NCI-H1694 treated with DMSO at 0.1 percent for 48 hours (cell line): Measurements from ENCODE around the gene RXRA.

Source experiments
- DNase-seq: peaks from one replicate; lab custom pipeline; 2025; lab: John Stamatoyannopoulos, UW

Gene RXRA

DNA sequence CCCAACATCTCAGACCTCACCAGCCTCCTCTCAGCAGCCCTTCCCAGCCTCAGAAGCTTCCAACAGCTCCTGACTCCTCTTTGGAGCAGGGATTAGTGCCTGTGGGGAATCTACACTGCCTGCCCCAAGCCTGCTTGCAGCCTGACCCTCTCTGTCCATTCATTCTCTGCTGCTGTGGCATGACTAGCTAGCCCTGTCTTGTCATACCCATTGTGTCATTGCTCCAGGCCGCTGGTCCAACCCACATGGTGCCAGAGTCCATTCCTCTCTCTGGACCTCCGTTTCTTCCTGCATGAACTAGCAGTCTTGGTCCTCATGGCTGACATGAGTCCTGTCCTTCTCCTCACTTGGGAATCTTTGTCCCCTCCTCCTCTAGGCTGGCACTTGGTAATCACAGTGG is 12.8 kb upstream of the RXRA start:
- DNase-seq = no peak

DNA sequence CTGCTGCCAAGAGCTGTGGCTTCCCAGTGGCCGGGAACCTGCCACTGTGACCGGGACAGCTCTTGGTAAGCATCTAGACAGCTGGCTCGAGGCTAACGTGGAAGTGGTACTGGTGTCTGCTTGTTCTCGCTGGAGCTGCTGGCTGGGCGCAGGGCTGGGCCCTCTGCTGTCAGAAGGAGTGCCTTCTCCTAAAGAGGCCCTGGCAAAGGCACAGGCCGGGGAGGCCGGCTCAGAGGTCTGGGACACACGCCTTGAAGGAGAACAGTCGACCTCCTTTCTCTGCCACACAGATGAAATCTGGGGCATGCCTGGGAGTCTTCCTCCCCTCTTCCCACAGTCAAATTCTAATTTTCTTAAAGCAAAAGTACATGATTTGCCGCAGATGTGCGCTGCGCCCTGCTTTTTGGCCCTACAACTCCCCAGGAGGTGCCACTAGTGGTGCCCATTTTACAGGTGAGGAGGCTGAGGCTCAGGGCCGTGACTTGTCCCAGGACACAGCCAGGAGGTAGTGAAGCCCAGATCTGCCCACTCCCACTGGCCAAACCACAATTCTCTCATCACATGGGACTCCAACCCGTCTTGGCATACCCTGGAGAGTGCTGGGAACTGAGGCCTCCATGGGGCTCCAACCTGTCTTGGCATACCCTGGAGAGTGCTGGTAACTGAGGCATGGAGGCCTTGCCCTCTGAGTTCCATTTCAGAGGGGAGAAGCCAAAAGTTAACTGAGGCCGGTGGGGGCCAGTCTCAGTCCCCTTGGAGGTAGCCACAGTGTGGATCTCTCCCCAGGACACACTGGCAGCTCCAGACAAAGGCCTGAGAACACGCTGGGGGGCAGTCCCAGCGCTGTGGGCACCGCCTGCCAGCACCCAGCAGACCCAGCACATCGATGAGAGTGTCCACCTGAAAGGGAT is 12.0 kb upstream of the RXRA start:
- no peak for DNase-seq

DNA sequence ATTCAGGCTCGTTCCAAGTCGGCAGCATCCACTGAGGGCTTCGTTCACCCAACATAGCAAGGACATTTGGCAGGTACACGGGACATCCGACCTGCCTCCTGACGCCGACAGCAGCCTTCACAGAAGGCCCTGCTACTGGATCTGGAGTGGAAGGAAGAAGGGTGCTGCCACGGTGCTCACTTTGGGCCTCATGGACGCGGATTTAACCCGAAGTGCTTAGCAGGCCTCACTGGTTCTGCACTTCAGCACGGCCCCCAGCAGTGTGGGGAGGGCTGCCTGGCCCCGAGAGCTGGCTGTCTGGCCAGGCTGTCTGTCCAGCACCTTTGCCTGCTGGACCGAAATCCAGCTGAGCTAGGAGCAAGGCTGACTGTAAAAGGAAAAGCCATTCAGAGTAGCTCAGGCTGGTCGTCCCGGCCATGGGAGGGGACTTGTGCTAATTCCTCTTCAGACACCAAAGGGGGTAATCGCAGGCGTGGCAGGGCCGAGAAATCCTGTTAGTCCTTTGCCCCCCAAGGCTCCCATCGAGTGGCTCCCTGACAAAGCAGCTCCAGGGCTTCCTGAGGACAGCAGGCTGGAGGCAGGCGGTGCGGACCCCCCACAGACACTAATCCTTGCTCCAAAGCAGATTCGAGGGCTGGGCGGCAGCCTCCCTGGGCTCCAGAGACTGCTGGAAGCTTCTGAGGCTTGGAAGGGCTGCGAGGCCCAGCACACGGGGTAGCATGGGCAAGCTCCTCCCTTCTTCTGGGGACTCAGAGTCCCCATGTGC is 11.1 kb upstream of the RXRA start:
- DNase-seq = no peak

DNA sequence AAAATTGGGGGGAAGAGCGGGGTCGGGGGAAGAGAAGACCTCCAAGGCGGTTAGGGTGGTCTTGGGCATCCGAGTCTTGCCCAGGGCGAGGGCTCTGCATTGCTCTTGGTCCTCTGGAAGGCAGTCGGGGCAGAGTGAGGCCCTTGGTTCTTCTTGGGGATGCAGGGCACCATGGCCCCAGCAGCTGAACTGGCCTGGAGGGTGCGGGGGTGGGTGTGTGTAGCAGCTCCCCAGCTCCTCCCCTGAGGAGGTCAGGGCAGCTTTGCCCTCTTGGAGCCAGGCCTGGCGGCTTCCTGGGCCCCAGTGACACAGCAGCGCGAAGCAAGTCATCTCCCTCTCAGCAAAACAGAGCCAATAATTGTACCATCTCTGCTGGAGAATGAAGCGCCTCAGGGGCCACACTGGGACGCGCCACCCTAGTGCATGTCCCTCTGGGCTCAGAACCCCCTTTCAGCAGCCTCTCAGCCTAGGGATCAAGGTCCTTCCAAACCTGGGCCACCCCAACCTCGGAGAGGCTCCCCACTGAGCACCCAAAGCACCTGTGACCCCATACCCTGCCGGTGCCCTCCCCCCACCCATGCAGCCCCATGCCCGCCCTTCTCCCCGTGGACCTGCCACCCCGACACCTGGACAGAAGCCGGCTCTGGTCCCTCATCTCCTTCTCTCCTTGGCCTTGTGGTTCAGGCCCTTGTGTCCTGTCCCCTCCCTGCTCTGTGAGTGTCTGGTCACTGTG is 10.4 kb upstream of the RXRA start:
- DNase-seq = no peak

DNA sequence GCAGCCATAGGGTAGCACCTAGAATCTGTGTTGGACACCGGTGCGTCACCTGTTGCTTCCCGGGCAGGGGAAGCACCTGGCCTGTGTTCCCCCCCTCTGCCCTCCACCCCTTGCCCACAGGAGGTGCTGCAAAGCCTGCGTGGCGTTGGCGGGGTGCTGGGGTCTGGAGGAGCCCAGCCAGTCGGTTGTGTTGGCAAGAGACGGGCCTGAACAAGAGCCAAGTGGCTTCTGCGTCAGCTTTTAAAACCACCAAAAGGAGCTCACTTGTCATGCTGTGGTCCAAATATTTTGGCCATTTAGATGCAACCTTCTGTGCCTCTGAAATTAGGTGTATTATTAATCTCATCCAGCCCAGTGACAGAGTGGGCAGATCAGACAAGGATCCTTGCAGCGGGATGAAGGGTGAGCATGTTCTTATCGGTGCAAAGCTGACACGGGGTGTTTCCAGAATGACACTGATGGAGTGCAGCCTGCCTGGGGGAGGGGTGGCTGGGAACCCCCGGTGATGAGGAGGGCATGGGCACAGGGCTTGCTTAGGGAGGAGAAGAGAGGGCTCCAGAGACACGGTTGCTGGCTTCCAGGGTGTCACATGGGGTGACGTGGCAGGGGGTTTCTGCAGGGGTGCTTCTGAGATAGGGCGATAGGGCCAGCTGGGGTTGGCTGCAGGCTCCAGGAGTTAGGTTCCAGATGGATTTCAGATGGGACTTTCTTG is 9.7 kb upstream of the RXRA start:
- no peak for DNase-seq

DNA sequence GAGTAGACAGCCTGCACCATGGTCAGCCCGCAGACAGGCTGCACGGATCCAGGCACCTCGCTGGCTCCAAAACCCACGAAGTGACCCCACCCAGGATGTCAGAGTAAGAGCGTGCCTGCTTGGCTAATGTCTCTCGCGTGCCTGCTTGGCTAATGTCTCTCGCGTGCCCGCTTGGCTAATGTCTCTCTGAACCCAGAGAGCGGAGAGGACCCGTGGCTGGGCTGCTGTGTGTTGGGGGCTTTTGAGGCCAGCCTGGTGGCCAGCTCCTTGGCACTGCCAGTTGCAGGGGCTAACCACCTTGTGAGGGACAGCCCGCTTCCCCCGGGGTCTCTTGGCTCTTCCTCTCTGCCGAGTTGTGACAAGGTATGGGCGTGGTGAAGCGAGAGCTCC is 8.9 kb upstream of the RXRA start:
- no peak for DNase-seq

DNA sequence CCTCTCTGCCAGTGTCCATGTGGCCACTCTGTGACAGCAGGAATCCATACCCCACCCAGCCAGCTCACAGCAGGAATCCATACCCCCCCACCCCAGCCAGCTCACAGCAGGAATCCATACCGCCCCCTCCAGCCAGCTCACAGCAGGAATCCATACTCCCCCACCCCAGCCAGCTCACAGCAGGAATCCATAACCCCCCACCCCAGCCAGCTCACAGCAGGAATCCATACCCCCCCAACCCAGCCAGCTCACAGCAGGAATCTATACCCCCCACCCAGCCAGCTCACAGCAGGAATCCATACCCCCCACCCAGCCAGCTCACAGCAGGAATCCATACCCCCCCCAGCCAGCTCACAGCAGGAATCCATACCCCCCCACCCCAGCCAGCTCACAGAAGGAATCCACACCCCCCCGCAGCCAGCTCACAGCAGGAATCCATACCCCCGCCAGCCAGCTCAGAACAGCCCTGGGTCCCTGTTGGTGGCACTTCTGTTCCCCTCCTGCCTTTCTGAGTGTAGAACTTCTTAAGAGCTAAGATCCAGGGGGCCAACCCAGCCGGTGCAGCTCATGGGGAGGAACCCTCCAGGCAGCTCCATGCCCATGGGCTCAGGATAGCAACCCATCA is 8.4 kb upstream of the RXRA start:
- no peak for DNase-seq

DNA sequence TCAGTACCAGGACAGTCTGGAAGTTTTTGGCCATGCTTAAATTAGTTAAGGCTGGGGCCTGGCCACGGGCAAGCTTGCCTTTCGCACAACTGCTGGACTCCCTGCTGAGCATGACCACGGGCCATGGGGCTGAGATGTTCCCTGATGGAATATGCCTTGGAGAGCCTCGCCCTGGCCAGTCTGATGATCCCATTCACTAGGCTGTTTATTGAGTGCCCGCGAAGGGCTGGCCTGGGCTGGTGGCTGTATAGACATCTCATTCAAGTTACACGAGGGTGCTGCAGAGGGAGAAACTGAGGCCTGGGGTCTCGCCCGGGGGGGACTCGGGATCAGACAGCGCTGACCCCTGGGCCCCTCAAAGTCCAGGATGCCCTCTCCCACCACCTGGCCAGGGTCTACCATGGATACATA is 7.8 kb upstream of the RXRA start:
- no peak for DNase-seq

DNA sequence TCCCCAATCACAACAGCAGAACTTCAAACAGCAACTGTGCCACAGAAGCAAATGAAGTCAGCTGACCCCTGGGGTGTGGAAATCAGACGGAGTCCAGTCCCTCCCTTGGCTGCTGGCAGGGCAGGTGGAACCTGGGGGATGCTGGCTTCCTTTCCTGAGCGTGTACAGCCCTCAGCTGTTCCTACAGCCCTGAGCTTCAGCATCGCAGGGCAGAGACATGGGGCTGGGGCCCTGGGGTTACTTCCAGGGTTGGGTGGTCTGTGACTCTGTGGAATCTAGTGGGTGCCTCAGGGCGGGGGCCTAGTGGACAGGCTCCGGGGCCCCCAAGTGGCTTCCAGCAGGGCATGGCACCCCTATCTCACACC is 7.3 kb upstream of the RXRA start:
- no peak for DNase-seq

DNA sequence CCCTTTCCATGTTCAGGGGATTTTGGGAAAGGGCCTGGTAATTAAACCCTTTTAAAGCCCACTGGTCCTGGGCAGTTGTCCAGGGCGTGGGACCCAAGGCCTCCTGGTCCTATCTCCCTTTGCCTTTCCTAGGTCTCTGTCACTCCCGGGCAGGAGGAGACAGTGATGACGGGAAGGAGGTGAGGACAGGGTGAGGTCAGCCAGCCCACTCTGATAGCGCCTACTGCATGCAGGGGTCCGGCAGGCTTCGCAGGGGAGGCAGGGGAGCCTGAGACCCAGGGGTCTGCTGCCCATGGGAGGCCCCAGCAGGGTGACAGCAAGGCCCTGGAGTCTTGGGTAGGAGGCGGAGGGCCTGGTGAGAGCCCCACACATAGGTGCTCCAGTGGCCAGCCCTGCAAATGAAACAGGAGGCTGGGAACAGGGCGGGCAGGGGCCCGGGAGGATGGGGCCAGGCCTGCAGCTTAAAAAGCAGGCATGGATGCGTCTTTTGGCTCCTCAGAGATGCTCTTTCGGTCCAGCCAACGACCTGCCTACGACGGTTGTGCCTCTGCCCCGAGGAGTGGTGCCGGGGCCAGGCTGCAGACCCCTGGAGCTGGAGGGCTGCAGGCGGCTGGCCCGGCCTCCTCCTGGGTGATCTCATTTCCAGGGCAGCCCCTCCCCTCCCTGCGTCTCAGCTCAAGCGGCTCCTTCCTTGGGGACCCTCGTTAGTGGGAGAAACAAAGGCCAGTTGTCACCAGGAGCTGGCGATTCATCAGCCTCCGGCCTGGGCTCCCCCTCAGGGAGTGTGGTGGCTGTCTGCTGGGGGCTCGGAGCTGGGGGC is 6.7 kb upstream of the RXRA start:
- no peak for DNase-seq

DNA sequence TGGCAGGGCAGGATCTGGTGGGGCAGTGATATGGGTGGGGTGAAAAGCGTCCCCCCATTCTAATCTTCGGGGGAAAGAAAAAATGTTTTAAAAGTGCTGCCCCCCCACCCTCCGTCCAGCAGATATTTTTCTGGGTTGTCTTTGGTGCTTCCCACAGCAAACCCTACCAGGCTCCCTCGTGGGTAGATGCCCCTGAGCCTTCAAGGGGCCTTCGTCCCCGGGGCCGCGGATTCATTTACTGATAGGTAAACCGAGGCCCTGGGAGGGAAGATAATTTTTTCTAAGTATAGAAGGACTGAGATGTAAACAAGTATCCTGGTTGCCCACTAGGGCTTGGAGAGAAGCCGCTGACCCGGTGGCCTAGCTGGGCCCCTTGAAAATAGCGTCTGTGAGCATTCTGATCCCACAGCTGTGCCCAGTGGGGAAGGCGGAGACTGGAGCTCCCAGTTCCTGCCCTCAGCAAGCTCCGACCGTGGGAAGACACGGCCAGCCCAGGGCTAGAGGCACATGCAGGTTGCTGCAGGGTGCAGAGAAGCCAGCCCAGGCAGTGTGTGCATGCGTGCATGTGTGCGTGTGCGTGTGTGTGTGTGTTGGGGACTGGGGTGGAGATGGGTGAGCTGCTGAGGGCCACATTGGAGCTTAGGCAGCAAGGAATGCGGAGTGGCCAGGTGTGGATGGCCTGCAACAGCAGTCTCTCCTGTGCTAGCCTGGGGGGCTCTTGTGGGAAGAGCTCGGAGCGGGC is 6.0 kb upstream of the RXRA start:
- no peak for DNase-seq

DNA sequence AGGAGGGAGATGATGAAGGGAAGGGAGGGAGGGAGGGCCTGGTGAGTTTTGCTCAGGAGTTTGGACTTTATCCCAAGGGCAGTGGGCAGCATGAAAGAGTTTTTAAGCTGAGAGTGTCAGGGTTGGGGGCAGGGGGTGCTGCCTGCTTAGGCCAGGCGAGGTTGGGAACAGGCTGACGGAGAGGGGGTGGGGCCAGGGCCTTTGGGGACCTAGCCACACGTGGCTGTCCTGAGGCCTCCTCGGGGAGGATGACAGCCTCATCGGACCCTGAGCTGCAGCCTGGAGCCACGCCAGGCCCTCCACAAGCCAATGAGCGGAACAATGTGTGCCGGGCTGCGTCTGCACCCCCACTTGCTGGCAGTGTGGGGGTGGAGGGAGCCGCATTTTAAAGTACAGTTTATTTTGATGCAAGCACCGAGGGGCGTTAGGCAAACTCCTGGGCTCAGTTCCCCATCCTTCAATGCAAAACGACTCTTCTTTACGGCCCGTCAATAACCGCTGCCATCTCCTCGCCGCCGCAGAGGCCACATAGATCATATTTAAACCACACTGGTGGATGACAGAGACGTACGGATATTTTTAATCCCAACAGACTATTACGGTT is 5.3 kb upstream of the RXRA start:
- DNase-seq = no peak

DNA sequence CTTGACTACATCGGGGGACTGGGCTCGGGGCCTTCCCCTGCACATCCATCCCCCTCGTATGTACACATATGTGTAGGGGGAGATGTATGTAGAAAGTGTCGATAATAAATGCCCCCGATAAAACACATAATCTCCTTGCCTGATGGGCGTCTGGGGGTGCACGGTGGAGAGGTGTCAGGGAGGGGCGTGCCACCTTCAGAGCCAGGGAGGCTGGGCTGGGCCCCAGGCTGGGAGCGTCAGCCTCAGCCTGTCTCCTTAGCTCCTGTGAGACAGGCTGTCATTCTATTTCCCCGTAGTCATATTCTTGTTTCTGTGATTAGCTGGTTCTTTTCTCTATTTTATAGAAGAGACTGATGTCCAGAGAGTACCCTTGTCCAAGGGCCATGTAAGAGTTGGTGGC is 4.7 kb upstream of the RXRA start:
- no peak for DNase-seq

DNA sequence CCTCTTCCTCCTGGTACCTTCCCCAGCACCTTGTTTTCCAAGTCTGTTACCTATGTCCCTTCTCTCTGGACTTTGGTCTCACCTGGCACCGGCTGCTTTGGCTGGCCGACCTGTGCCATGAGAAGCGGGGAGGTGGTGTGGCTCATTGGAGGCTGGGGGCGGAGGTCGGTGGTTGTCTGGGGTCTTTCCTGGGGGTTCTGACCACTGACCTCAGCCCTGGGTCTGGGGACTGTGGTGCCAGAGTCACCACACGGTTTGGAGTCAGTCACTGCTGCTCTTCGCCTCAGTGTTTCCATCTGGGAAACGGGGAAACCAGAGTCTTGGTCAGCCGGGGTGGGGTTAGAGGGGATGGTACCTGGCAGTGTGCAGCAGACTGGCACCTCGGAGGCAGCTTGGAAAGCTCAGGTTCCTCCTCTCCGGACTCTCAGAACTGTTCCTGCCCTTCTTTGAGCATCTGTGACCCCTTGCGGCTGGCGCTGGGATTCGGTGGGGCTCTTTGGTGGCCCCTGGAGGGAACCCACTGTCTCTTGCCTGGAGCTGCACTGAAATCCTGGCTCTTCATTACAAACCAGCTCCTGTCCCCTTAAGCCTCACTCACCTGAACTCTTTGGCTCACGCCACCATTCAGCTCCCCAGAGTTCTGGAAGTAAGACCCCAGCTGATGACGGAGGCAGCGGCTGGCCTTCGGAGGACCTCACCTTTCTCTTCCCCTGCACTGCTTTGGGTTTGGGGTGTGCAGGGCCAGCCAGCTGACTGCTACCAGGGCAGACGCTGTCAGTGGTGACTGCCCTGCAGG is 4.1 kb upstream of the RXRA start:
- no peak for DNase-seq

DNA sequence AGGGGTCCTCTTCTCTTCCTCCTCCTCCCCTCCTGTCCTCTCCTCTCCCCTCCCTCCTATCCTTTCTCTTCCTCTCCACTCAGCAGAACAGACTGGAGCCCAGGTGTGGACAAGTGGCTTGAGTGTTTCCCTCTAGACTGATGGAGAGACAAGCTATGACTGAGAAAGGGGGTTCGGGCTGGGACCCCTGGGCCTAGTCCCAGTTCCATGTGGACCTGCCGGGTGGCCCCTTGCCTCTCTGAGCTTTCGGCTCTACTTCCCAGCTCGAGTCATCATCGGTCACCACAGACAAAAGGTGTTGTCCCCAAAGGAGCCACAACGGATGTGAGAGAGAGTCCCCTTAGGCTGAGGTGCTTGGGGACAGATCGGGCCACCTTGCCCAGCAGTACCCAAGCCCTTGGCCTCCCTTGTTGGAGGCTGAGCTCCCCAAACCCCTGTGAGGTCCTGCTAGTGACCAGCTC is 3.4 kb upstream of the RXRA start:
- DNase-seq = no peak

DNA sequence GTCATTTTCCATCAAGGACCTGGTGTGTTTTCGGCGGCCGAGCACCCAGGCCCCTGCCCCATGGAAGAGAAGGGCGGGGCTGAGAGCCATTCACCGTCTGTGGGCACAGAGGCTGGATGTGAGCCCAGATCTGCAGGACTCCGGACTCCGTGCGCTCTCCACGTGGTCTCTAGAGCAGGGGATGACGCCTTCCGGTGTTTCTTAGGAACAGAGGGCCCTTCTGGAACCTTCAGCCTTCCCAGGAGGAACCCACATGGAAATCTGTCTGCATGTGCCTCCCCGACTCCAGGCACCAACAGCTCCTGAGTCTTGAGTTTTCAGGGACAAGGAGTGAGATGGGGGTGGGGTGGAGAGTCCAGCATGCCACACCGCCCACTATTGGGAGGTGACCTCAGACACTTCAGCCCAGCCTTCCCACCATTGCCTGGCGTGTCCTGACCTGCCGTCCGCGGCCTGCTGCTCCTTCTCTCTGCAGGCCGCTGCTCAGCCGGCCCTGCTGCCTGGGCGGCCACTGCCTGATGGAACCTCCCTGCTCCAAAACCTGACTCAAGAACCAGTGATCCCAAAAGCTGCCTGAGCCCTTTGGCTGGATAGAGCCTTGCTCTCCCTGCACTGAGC is 2.4 kb upstream of the RXRA start:
- DNase-seq = no peak

DNA sequence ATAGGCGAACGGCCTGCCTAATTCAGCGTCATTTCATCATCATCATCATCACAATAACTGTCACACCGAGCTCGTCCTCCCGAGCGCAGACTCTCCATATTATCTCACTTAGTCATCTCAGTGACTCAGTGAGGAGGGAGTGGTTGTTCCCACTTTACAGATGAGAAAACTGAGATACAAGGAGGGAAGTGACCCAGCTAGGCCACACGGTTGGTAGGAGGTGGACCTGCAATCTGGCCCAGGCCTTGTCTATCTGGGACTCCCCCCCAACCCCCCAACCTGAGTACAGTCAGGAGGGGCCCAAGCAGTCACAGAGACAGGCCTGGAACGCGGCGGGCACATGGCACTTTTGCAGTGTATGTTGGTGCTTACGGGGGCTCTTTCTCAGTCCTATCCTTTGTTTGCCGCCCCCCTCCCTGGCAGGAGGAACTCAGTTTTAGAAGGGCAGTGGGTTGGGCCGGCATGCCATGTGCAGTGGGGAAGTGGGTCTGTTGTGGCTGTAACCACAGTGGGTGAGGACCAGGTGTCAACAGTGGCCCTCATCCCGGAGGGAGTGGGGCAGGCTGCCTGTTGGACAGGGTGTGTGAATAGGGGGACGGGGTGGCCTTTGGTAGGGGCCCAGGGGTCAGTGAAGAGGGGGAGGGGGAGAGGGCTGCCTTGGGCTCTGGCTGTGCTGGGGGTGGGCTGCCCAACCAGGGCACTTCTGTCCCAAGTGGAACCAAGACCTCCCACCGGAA is 1.7 kb upstream of the RXRA start:
- no peak for DNase-seq
